SK-N-MC (cell line): ENCODE measurements around the gene LRRC4C.

ENCODE experiments used
- DNase-seq: peaks from one replicate; pipeline ENCODE4 v3.0.0-alpha.2; 2011; ENCODE audit warnings: low read depth, low spot score
- H3K27ac ChIP-seq: fragments of 200-600 bp; sonication (generic); 2 replicates; pipeline ENCODE4 v1.5.1; 2016; ENCODE audit warnings: mixed run types
- H3K36me3 ChIP-seq: fragments of 200-600 bp; sonication (generic); 2 replicates; pipeline ENCODE4 v1.6.1; 2017; ENCODE audit warnings: antibody characterized with exemption, low read length, mixed read lengths; ENCODE audit not compliant: insufficient read depth
- H3K4me3 ChIP-seq: fragments of 200-600 bp; sonication (generic); 2 replicates; pipeline ENCODE4 v1.5.1; 2016
- H3K9ac ChIP-seq: fragments of 200-600 bp; sonication (generic); 2 replicates; pipeline ENCODE4 v1.8.0; 2017; ENCODE audit warnings: mixed run types, mixed read lengths; ENCODE audit not compliant: insufficient read length
- H3K9me3 ChIP-seq: fragments of 200-600 bp; sonication (generic); 2 replicates; pipeline ENCODE4 v1.6.1; 2017; ENCODE audit warnings: low read depth, mild to moderate bottlenecking, antibody characterized with exemption, low read length, moderate library complexity, mixed read lengths
- EZH2 ChIP-seq: fragments of 200-600 bp; sonication (generic); IDR thresholded peaks from one replicate; pipeline ENCODE4 v1.6.1; 2017; ENCODE audit warnings: antibody characterized with exemption
- FOXP2 ChIP-seq: optimal IDR thresholded peaks from 2 replicates; pipeline ENCODE3; 2011; ENCODE audit warnings: mild to moderate bottlenecking, moderate library complexity; ENCODE audit not compliant: insufficient read depth; ENCODE audit errors: extremely low read length, control extremely low read depth
- POLR2AphosphoS5 ChIP-seq: IDR thresholded peaks from 2 replicates; pipeline ENCODE4 v1.6.1; 2012; ENCODE audit warnings: mild to moderate bottlenecking, low read depth, low read length, borderline replicate concordance

Gene LRRC4C

GRCh38 chr11:41118521-41118920, 340.9 kb downstream of the LRRC4C start:
- Histone ChIP-seq H3K4me3 (no peak overlapping the region), H3K36me3 (no peaks in the 10 kb centered on the region), H3K27ac (no peak overlapping the region), H3K9ac (no peak overlapping the region), H3K9me3 (no peaks in the 10 kb centered on the region)
- no peak for DNase-seq
- TF ChIP-seq FOXP2 (no peak), EZH2 (no peak), POLR2AphosphoS5 (no peak)

- H3K27ac ChIP-seq: no peak overlapping the region
- no peaks in the 10 kb centered on the region for H3K36me3 ChIP-seq
- no peaks in the 10 kb centered on the region for H3K9me3 ChIP-seq
- no peak overlapping the region for H3K9ac ChIP-seq
- TF ChIP-seq EZH2 (no peak), FOXP2 (no peak), POLR2AphosphoS5 (no peak)
- H3K4me3 ChIP-seq: no peak overlapping the region
- DNase-seq: no peak
Measured at GRCh38 chr11:41116970-41117369, 342.5 kb downstream of the LRRC4C start.

DNA sequence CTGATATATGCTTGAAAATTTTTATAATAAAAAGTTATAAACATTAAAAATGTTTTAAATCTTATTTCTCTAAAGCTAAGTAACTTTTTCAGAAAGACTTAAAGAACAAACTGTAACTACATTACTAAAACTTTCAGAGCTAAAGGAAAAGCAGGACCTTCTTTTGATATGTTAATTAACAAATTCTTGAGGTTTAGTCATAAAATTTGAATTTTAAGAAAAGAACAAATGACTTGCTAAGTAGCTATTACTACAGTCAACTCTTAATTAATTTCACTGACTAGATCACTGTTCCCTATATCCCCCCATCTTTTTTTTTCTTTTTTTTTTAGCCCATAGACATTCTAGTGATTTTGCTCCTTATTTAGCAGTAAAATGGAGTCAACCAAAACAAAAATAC, 344.4 kb downstream of the LRRC4C start:
- no peak for DNase-seq
- no peak for TF ChIP-seq EZH2
- no peak for TF ChIP-seq POLR2AphosphoS5
- no peak for TF ChIP-seq FOXP2
- Histone ChIP-seq H3K27ac (no peak overlapping the region), H3K36me3 (no peaks in the 10 kb centered on the region), H3K9me3 (no peaks in the 10 kb centered on the region), H3K9ac (no peak overlapping the region), H3K4me3 (no peak overlapping the region)

DNA sequence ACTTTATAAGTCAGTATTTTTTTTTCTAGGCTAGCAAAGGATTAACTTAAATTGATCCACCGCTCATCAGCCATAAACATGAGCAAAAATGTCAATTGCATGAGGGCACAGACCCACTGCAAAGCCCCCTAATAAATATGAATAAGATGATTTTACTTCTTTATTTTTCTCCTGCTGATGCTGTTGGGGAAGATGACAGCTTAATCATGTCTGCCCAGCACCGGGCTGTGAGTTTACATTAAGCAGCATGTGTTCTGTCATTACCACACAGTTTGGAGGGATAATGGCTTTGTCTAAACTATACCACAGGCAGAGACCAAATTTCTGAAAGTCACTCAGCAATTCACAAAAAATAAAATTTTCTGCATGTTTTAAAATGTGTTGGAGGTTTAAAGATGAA, 346.3 kb downstream of the LRRC4C start:
- Histone ChIP-seq H3K4me3 (no peak overlapping the region), H3K9ac (no peak overlapping the region), H3K36me3 (no peaks in the 10 kb centered on the region), H3K9me3 (no peaks in the 10 kb centered on the region), H3K27ac (no peak overlapping the region)
- DNase-seq: no peak
- TF ChIP-seq FOXP2 (no peak), POLR2AphosphoS5 (no peak), EZH2 (no peak)

DNA sequence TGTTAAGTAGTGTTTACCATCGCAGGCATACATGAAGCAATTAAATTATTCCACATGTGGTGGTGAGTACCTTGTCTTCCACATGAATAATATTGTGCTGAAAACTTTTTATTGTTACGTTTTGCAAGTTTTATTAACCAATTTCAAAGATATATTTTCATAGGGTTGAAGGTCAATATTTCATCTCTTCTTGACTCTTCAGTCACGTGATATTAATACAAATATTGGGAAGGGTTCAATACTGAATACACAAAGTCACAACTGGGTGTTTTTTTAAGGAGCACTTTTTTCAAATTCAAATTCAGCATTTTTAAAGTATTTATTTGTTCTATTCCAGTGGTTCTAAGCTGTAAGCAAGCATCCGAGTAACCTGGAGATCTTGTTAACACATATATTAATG, 348.9 kb downstream of the LRRC4C start:
- Histone ChIP-seq H3K9me3 (no peaks in the 10 kb centered on the region), H3K27ac (no peak overlapping the region), H3K36me3 (no peaks in the 10 kb centered on the region), H3K4me3 (no peak overlapping the region), H3K9ac (no peak overlapping the region)
- TF ChIP-seq EZH2 (no peak), POLR2AphosphoS5 (no peak), FOXP2 (no peak)
- DNase-seq: no peak

- no peak overlapping the region for H3K27ac ChIP-seq
- TF ChIP-seq EZH2: no peak
- TF ChIP-seq POLR2AphosphoS5: no peak
- no peak for TF ChIP-seq FOXP2
- H3K4me3 ChIP-seq: no peak overlapping the region
- no peak overlapping the region for H3K9ac ChIP-seq
- no peak for DNase-seq
- no peaks in the 10 kb centered on the region for H3K36me3 ChIP-seq
- no peaks in the 10 kb centered on the region for H3K9me3 ChIP-seq
Measured at GRCh38 chr11:41102471-41102870, 357.0 kb downstream of the LRRC4C start.

GRCh38 chr11:41099654-41100053, 359.8 kb downstream of the LRRC4C start:
- no peak overlapping the region for H3K4me3 ChIP-seq
- no peaks in the 10 kb centered on the region for H3K36me3 ChIP-seq
- no peaks in the 10 kb centered on the region for H3K9me3 ChIP-seq
- H3K27ac ChIP-seq: no peak overlapping the region
- DNase-seq: no peak
- TF ChIP-seq POLR2AphosphoS5 (no peak), EZH2 (no peak), FOXP2 (no peak)
- no peak overlapping the region for H3K9ac ChIP-seq

DNA sequence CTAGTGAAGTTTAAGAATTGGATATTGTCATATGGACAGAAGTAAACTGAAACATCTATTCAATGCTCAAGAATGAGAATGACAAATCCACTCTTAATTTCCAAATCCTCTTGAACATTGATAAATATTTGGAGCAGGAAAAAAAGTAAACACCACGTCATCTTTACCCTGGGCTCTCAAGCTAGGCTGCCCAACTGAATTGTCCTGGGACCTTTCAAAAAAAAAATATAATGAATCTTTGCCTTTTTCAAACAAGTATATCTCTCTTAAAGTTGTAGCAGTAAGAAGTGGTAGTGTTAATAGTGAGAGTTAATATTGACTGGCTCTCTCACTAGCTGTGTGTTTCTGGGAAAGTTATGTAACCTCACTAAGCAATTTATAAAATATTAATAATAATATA, 374.3 kb downstream of the LRRC4C start:
- no peak overlapping the region for H3K9ac ChIP-seq
- no peak overlapping the region for H3K4me3 ChIP-seq
- no peaks in the 10 kb centered on the region for H3K9me3 ChIP-seq
- H3K27ac ChIP-seq: no peak overlapping the region
- no peaks in the 10 kb centered on the region for H3K36me3 ChIP-seq
- no peak for DNase-seq
- TF ChIP-seq POLR2AphosphoS5: no peak
- TF ChIP-seq EZH2: no peak
- TF ChIP-seq FOXP2: no peak

DNA sequence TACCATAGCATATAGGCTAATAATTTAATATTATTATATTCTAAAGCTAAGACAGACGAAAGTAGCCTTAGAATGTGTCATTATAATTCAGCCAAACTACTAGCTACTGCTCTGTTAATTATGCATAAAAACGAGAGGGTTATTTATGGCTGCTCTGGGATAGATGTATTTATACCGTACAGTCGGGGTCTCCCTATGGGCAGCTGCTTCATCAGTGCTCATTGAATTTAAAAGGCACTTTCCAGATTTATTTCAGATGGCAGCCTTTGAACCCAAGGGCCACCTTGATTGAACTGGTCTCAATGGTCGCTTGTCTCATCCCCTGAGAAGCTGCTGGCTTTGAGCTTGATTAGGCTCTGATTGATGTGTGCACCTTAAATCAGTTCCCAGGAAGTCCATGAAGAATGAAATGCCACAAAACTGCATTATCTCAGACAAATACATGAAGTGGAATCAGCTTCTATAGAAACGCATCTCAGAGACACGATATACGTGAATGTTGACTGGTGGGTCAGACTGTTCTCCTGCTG, 377.6 kb downstream of the LRRC4C start:
- H3K9ac ChIP-seq: no peak overlapping the region
- H3K27ac ChIP-seq: no peak overlapping the region
- no peak for DNase-seq
- H3K4me3 ChIP-seq: no peak overlapping the region
- TF ChIP-seq FOXP2 (no peak), EZH2 (no peak), POLR2AphosphoS5 (no peak)
- H3K36me3 ChIP-seq: no peaks in the 10 kb centered on the region
- no peaks in the 10 kb centered on the region for H3K9me3 ChIP-seq
